Liver (tissue), 9 donors: ENCODE data around the gene SFXN3. TPM values are rescaled to one million over a fixed set of nuclear protein-coding genes. Genes with fewer than 3 reads are reported as not detected.

Experiments
- DNase-seq: peaks from one replicate; pipeline ENCODE4 v3.0.0-alpha.2; 2017; ENCODE audit warnings: low spot score
- H3K27ac ChIP-seq, 2 donors: one replicate each; pipeline ENCODE4 v1.7.0; 2013; ENCODE audit warnings: inconsistent platforms in 2 of 2, low read length in 2 of 2, control low read depth in 1 of 2, low read depth in 1 of 2, mild to moderate bottlenecking in 1 of 2
- H3K27me3 ChIP-seq, 4 donors: one replicate each; pipeline versions ENCODE4 v1.6.1 to v1.7.0; 2013; ENCODE audit warnings: low read length in 3 of 4, inconsistent platforms in 1 of 4, mild to moderate bottlenecking in 1 of 4, moderate library complexity in 1 of 4; ENCODE audit not compliant: control insufficient read depth in 4 of 4, insufficient read depth in 4 of 4
- H3K36me3 ChIP-seq, 4 donors: one replicate each; pipeline versions ENCODE4 v1.6.1 to v1.7.0; 2013; ENCODE audit warnings: low read length in 3 of 4, mild to moderate bottlenecking in 3 of 4, low read depth in 1 of 4, moderate library complexity in 1 of 4; ENCODE audit not compliant: control insufficient read depth in 4 of 4, insufficient read depth in 3 of 4
- H3K4me1 ChIP-seq, 4 donors: one replicate each; pipeline versions ENCODE4 v1.6.1 to v1.7.0; 2013; ENCODE audit warnings: low read length in 3 of 4, mild to moderate bottlenecking in 3 of 4, moderate library complexity in 1 of 4; ENCODE audit not compliant: control insufficient read depth in 4 of 4, insufficient read depth in 4 of 4
- H3K4me3 ChIP-seq, 3 donors: one replicate each; pipeline versions ENCODE4 v1.6.1 to v1.7.0; 2013; ENCODE audit warnings: low read length in 3 of 3, control low read depth in 1 of 3, low read depth in 1 of 3, mild to moderate bottlenecking in 1 of 3
- H3K9ac ChIP-seq, 2 donors: one replicate each; pipeline ENCODE4 v1.7.0; 2013; ENCODE audit warnings: low read length in 2 of 2, mild to moderate bottlenecking in 2 of 2, moderate library complexity in 2 of 2, control low read depth in 1 of 2, low read depth in 1 of 2
- H3K9me3 ChIP-seq, 4 donors: one replicate each; pipeline versions ENCODE4 v1.6.1 to v1.7.0; 2013; ENCODE audit warnings: low read length in 3 of 4; ENCODE audit not compliant: control insufficient read depth in 4 of 4
- EGR1 ChIP-seq, 2 donors: IDR thresholded peaks; 2 replicates each; pipeline ENCODE4 v1.6.1; 2016 to 2018; ENCODE audit warnings: antibody characterized with exemption in 2 of 2, low read depth in 2 of 2
- FOXA1 ChIP-seq: IDR thresholded peaks from 2 replicates; pipeline ENCODE4 v1.6.1; 2016; ENCODE audit warnings: antibody characterized with exemption
- FOXA2 ChIP-seq: IDR thresholded peaks from 2 replicates; pipeline ENCODE4 v1.6.1; 2016; ENCODE audit warnings: antibody characterized with exemption
- HNF4A ChIP-seq, 2 donors: conservative IDR thresholded peaks; 2 replicates each; pipeline ENCODE4 v1.6.1; 2016; ENCODE audit warnings: antibody characterized with exemption in 2 of 2, mild to moderate bottlenecking in 2 of 2
- HNF4G ChIP-seq: IDR thresholded peaks from 2 replicates; pipeline ENCODE4 v1.6.1; 2016; ENCODE audit warnings: antibody characterized with exemption
- JUND ChIP-seq, 2 donors: IDR thresholded peaks; 2 replicates each; pipeline ENCODE4 v1.6.1; 2016; ENCODE audit warnings: antibody characterized with exemption in 2 of 2
- RAD21 ChIP-seq, 2 donors: IDR thresholded peaks; 2 replicates each; pipeline ENCODE4 v1.6.1; 2016; ENCODE audit warnings: antibody characterized with exemption in 2 of 2, mild to moderate bottlenecking in 2 of 2
- RXRA ChIP-seq, 2 donors: IDR thresholded peaks; 2 replicates each; pipeline ENCODE4 v1.6.1; 2017 to 2018; ENCODE audit warnings: antibody characterized with exemption in 2 of 2, mild to moderate bottlenecking in 1 of 2
- SP1 ChIP-seq: IDR thresholded peaks from 2 replicates; pipeline ENCODE4 v1.6.1; 2018; ENCODE audit warnings: antibody characterized with exemption, mild to moderate bottlenecking
- YY1 ChIP-seq: IDR thresholded peaks from 2 replicates; pipeline ENCODE4 v1.6.1; 2016; ENCODE audit warnings: antibody characterized with exemption, mild to moderate bottlenecking
- WGBS: extraction: QIAGEN DNeasy Blood & Tissue Kit; methylation state at CpG from one replicate; pipeline ENCODE4 v1.1.7; 2013; 5-methylcytosine and 5-hydroxymethylcytosine counted together
- polyA plus RNA-seq, 2 donors: library from polyadenylated mRNA; stranded (reverse) in 1 of 2; unstranded in 1 of 2; fragments of 200-250 nt in 1 of 2; fragments of >200 nt in 1 of 2; fragmentation: Nextera tagmentation in 1 of 2; extraction: Ambion mirVana in 1 of 2; gene quantifications; one replicate each; pipeline versions ENCODE4 v1.2.1 to v1.2.3, GENCODE V29; 2013 to 2015
- total RNA-seq, 2 donors: library from RNA; depleted of rRNA; stranded (reverse); fragments of >200 nt; gene quantifications; one replicate each; pipeline ENCODE4 v1.2.3, GENCODE V29; 2014
- TF ChIP-seq, protein P1 (sequence below): fragments of 150-350 bp; IDR thresholded peaks from 2 replicates; pipeline ENCODE4 v1.5.1; 2017; ENCODE audit warnings: improper control_type of control experiment, low read depth, low read length; ENCODE audit not compliant: missing input control
- TF ChIP-seq, protein P2 (sequence below): IDR thresholded peaks from 2 replicates; pipeline ENCODE4 v1.6.1; 2016; ENCODE audit warnings: antibody characterized with exemption
- TF ChIP-seq, protein P3 (sequence below): IDR thresholded peaks from 2 replicates; pipeline ENCODE4 v1.6.1; 2016; ENCODE audit warnings: antibody characterized with exemption
- TF ChIP-seq, protein P4 (sequence below): IDR thresholded peaks from 2 replicates; pipeline ENCODE4 v1.6.1; 2016; ENCODE audit warnings: antibody characterized with exemption
- TF ChIP-seq, protein P5 (sequence below): IDR thresholded peaks from 2 replicates; pipeline ENCODE4 v1.6.1; 2016; ENCODE audit warnings: antibody characterized with exemption, mild to moderate bottlenecking
- donor health status: healthy.
- donor health status: healthy.
- donor health status: healthy.
- donor health status: healthy.
- donor health status: healthy.

SFXN3 gene
- total and polyA plus RNA-seq, 4 donors: 1.7 to 11.1 (median 6.3) TPM

DNA sequence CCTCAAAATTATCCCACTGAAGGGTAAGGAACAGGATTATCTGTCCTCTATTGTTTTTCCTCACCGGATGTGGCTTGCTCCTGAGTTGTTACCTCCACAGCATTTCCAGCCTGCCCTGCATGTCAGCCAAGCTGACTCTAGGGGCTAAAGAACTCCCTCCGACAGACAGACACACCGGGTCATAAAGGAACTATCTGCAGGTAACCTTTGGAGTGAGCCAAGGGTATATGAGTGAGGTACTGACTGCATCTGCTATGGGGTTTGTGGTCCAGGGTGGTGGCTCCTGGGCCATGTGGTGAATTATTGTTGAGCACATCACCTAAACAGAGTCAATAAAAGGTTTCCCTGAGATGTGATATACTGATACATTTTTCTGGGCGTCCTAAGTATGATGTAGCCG is 23.8 kb downstream of the SFXN3 start (continued):
- TF ChIP-seq, protein P1, sequence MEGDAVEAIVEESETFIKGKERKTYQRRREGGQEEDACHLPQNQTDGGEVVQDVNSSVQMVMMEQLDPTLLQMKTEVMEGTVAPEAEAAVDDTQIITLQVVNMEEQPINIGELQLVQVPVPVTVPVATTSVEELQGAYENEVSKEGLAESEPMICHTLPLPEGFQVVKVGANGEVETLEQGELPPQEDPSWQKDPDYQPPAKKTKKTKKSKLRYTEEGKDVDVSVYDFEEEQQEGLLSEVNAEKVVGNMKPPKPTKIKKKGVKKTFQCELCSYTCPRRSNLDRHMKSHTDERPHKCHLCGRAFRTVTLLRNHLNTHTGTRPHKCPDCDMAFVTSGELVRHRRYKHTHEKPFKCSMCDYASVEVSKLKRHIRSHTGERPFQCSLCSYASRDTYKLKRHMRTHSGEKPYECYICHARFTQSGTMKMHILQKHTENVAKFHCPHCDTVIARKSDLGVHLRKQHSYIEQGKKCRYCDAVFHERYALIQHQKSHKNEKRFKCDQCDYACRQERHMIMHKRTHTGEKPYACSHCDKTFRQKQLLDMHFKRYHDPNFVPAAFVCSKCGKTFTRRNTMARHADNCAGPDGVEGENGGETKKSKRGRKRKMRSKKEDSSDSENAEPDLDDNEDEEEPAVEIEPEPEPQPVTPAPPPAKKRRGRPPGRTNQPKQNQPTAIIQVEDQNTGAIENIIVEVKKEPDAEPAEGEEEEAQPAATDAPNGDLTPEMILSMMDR: no peak
- TF ChIP-seq FOXA2: no peak
- TF ChIP-seq, protein P2, sequence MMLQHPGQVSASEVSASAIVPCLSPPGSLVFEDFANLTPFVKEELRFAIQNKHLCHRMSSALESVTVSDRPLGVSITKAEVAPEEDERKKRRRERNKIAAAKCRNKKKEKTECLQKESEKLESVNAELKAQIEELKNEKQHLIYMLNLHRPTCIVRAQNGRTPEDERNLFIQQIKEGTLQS: no peak
- TF ChIP-seq HNF4A (conservative IDR thresholded peaks at IDR 0.05): no peak
- TF ChIP-seq, protein P3, sequence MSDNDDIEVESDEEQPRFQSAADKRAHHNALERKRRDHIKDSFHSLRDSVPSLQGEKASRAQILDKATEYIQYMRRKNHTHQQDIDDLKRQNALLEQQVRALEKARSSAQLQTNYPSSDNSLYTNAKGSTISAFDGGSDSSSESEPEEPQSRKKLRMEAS: no peak
- TF ChIP-seq RAD21 (IDR thresholded peaks at IDR 0.05): no peak

DNA sequence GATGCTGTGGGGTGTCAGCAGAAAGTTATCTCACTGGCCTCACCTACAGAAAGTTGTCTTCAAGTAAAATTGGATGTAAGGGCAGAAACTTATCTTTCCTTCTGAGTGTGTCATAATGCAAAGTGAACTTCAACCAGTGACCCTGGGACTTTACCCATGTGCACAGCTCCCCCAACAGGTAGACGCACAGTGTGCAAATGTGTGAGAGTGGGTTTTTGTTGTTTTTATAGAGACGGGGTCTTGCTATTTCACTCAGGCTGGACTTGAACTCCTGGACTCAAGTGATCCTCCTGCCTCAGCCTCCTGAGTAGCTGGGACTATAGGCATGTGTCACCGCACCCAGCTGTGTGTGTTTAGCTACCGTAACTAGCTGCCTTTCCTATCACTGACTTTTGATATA is 24.4 kb downstream of the SFXN3 start:
- DNase-seq: no peak
- peaks cover 0 to 2% (median 0%) of the 10 kb centered on the region in 4 donors for H3K27me3 ChIP-seq
- peaks cover 2 to 11% (median 8%) of the 10 kb centered on the region in 4 donors for H3K4me1 ChIP-seq
- H3K9ac ChIP-seq: no peak overlapping the region
- peak in 1 of 2 donors; percentile 26 for TF ChIP-seq HNF4A (conservative IDR thresholded peaks at IDR 0.05)
- TF ChIP-seq, protein P1: no peak
- no peak overlapping the region for H3K27ac ChIP-seq
- H3K4me3 ChIP-seq: no peak overlapping the region
- H3K9me3 ChIP-seq: no peaks in the 10 kb centered on the region
- WGBS: 81% methylated on average over 4 of the region's 4 CpGs
- H3K36me3 ChIP-seq: no peaks in the 10 kb centered on the region

DNA sequence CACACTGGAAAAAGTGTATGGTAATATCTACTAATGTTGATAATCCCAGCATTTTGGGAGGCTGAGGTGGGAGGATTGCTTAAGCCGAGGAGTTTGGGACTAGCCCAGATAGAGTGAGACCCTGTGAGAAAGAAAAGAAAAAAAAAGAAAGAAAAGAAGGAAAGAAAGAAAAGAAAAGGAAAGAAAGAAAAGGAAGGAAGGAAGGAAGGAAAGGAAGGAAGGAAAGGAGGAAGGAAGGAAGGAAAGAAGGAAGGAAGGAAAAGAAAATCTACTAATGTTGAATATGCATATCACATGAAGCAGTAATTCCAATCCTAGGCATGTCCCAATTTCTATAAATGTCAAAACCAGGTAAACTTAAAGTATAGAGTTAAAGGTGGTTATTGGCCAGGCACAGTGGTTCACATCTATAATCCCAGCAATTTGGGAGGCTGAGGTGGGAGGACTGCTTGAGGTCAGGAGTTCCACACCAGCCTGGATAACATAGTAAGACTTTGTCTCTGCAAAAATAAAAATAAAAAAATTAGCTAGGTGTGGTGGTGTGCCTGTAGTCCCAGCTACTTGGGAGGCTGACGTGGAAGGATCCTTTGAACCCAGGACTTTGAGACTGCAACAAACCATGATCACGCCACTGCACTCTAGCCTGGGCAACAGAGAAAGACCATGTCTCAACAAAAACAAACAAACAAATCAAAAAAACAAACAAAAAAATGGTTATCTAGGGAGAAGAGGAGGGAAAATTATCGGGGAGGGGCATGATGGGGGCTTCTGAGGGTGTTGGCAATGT is 25.5 kb downstream of the SFXN3 start:
- peaks cover 0 to 2% (median 0%) of the 10 kb centered on the region in 4 donors for H3K27me3 ChIP-seq
- DNase-seq: no peak
- 91% methylated on average over 4 of the region's 4 CpGs for WGBS
- no peaks in the 10 kb centered on the region for H3K9me3 ChIP-seq
- H3K4me1 ChIP-seq: peaks cover 6 to 15% (median 11%) of the 10 kb centered on the region in 4 donors
- H3K27ac ChIP-seq: no peak overlapping the region
- no peak overlapping the region for H3K4me3 ChIP-seq
- no peak overlapping the region for H3K9ac ChIP-seq
- no peaks in the 10 kb centered on the region for H3K36me3 ChIP-seq
- TF ChIP-seq EGR1 (IDR thresholded peaks at IDR 0.05; ENCODE audit: low read depth in 2 of 2) (no peak), YY1 (no peak), HNF4G (no peak), RXRA (IDR thresholded peaks at IDR 0.05) (no peak), HNF4A (conservative IDR thresholded peaks at IDR 0.05) (no peak), SP1 (no peak), FOXA2 (no peak), JUND (IDR thresholded peaks at IDR 0.05) (no peak), FOXA1 (no peak)
- TF ChIP-seq, protein P2: no peak
- TF ChIP-seq, protein P3: no peak
- TF ChIP-seq, protein P4, sequence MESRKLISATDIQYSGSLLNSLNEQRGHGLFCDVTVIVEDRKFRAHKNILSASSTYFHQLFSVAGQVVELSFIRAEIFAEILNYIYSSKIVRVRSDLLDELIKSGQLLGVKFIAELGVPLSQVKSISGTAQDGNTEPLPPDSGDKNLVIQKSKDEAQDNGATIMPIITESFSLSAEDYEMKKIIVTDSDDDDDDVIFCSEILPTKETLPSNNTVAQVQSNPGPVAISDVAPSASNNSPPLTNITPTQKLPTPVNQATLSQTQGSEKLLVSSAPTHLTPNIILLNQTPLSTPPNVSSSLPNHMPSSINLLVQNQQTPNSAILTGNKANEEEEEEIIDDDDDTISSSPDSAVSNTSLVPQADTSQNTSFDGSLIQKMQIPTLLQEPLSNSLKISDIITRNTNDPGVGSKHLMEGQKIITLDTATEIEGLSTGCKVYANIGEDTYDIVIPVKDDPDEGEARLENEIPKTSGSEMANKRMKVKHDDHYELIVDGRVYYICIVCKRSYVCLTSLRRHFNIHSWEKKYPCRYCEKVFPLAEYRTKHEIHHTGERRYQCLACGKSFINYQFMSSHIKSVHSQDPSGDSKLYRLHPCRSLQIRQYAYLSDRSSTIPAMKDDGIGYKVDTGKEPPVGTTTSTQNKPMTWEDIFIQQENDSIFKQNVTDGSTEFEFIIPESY: no peak
- TF ChIP-seq, protein P5, sequence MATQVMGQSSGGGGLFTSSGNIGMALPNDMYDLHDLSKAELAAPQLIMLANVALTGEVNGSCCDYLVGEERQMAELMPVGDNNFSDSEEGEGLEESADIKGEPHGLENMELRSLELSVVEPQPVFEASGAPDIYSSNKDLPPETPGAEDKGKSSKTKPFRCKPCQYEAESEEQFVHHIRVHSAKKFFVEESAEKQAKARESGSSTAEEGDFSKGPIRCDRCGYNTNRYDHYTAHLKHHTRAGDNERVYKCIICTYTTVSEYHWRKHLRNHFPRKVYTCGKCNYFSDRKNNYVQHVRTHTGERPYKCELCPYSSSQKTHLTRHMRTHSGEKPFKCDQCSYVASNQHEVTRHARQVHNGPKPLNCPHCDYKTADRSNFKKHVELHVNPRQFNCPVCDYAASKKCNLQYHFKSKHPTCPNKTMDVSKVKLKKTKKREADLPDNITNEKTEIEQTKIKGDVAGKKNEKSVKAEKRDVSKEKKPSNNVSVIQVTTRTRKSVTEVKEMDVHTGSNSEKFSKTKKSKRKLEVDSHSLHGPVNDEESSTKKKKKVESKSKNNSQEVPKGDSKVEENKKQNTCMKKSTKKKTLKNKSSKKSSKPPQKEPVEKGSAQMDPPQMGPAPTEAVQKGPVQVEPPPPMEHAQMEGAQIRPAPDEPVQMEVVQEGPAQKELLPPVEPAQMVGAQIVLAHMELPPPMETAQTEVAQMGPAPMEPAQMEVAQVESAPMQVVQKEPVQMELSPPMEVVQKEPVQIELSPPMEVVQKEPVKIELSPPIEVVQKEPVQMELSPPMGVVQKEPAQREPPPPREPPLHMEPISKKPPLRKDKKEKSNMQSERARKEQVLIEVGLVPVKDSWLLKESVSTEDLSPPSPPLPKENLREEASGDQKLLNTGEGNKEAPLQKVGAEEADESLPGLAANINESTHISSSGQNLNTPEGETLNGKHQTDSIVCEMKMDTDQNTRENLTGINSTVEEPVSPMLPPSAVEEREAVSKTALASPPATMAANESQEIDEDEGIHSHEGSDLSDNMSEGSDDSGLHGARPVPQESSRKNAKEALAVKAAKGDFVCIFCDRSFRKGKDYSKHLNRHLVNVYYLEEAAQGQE: no peak
